Stimulated activated CD4-positive, alpha-beta T cell treated with anti-CD3 and anti-CD28 coated beads, Interleukin-1b, Interleukin-23, amount 100 ng/mL, for 4 hours (primary cell): ENCODE results near the gene NOP53.
"Not testable (repeated sequence)": the region's sequence is repeated elsewhere in the genome, so short reads cannot be mapped to it uniquely, and the experiment has no call there.

Experiments
- DNase-seq, 2 donors: peaks; one replicate each; pipeline ENCODE4 v3.0.0-alpha.2; 2020; ENCODE audit warnings: low read depth in 2 of 2

NOP53 gene

GRCh38 chr19:47745010-47745901, at the start of gene NOP53:
Gene NOP53 (plus strand): TSS chr19:47745546. CDS start chr19:47745560, 14 bp downstream.
- peak; percentile 94 to 99 for DNase-seq

DNA sequence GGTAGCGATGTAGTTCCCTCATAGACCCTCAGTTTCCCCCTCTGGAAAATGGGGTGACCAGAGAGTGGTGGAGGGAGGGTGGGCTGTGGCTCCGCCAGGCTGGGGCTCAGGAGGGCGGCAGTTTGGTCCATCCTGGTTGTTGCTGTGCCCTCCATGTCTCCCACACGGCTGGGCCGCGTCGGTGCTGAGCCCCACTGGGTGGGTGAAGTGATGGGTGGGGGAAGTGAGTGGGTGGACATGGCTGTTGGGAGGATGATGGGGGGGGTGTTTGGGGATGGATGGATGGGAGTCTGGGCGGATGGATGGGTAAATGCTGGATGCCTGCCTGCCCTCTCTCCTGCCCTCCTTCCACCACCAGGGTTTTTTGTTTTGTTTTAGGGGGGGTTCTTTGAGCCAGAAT, 48.7 kb upstream of the NOP53 start:
- no peak for DNase-seq

DNA sequence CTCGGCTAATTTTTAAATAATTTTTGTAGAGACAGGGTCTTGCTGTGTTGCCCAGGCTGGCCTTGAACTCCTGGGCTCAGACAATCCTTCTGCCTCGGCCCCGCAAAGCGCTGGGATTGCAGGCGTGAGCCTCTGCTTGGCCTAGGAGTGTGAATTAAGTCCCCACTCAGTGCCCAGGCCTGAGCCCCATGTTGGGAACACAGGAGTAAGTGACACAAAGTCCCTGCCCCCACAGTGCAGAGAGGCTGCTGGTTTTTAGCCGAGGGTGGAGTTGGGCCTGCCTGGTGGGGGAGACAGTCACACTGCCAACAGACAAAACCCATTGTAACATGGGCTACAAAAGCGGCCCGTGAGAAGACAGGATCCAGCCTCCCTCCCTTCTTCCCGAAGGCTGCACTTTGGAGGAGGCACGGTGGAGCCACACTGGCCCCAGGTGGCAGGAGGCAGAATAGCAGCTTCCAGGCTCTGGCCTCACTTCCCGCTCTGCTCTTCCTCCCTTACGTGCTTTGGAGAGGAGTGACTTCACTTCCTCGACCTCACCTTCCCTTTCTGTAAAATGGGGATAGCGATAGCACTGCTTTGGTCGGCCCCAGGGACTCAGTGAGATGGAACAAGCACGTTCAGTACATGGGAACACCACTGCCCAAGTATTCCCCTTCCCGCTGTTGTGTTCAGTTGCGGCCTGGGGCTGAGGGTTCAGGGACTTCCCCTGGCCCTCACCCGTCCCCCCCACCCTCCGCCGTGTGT, 47.3 kb upstream of the NOP53 start:
- DNase-seq = peak; percentile 37 to 46

GRCh38 chr19:47698631-47699359, 46.6 kb upstream of the NOP53 start:
- DNase-seq = no peak

GRCh38 chr19:47699360-47699917, 45.9 kb upstream of the NOP53 start:
- peak; percentile 39 to 48 for DNase-seq

- DNase-seq = no peak
Observed at GRCh38 chr19:47700934-47701716, 44.2 kb upstream of the NOP53 start.

GRCh38 chr19:47701717-47702552, 43.4 kb upstream of the NOP53 start:
- no peak for DNase-seq

GRCh38 chr19:47702671-47703070, 42.7 kb upstream of the NOP53 start:
- DNase-seq = no peak

GRCh38 chr19:47703301-47703700, 42.0 kb upstream of the NOP53 start:
- no peak for DNase-seq

DNA sequence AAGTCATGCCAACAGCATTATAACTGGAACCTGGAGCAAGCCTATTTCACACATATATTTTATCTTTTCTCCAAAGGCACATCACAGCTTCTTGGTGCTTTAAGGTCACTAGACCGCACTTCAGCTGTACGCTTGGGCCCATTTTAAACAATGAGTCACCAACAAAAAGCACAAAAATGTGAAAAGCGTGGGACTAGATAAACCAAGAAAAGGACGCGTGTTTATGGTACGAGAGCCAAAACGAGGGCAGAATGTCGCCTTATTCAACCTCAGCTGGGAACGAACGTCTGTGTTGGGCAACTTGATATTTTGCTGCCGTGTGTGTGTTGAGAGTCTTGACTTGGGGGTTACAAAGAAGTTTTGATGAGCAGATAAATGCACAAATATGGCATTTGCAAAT, 41.3 kb upstream of the NOP53 start:
- DNase-seq = no peak

- DNase-seq = no peak
Observed at GRCh38 chr19:47704656-47705055, 40.7 kb upstream of the NOP53 start.

DNA sequence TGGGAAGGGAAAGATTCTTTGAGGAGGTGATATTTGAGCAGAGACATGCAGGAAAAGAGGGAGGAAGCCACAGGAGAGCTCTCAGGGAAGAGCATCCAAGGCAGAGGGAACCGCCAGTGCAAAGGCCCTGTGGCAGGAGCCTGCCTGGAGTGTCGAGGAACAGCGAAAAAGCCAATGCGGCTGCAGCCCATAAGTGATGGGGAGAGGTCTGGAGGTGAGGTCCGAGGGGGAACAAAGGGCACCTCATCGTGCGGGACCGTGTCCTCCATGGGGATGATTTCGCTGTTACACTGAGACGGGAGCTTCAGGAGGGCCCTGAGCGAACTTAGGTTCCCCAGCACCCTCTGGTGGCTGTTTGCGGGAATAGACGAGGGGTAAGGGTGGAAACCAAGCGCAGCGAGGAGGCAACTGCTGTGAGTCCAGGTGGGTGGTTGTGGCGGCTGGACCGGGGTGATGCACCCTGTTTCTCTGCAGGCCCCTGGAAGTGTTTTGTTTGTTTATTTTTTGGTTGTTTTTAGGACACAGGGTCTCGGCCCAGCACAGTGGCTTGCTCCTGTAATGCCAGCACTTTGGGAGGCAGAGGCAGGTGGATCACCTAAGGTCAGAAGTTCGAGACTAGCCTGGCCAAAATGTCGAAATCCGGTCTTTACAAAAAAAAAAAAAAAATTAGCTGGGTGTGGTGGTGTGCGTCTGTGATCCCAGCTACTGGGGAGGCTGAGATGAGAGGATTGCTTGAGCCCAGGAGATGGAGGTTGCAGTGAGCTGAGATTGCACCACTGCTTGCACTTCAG, 38.0 kb upstream of the NOP53 start:
- peak; percentile 63 to 68 for DNase-seq

DNA sequence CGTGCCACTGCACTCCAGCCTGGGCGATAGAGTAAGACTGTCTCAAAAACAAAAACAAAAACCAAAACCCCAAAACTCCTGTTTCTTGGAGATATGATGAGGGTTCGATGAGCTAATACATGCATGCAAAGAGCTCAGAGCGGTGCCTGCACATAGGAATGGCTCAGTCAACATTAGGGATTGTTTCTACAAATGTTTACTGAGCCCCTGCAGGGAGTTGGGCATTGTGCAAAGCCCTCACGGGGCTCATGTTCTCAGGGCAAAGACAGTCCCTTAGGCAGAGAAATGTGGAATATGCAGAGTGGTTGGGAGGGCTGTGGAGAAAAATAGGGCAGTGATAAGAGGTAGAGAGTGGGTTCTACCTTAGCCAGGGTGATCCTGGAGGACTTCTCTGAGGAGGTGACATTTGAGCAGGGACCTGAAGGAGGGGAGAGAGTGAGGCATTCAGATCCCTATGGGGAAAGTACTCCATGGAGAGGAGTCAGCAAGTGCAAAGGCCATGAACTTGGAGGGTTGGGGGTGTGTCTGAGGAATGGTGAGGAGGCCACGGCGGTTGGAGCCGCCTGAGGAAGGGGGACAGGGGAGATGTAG, 33.6 kb upstream of the NOP53 start:
- DNase-seq = no peak

DNA sequence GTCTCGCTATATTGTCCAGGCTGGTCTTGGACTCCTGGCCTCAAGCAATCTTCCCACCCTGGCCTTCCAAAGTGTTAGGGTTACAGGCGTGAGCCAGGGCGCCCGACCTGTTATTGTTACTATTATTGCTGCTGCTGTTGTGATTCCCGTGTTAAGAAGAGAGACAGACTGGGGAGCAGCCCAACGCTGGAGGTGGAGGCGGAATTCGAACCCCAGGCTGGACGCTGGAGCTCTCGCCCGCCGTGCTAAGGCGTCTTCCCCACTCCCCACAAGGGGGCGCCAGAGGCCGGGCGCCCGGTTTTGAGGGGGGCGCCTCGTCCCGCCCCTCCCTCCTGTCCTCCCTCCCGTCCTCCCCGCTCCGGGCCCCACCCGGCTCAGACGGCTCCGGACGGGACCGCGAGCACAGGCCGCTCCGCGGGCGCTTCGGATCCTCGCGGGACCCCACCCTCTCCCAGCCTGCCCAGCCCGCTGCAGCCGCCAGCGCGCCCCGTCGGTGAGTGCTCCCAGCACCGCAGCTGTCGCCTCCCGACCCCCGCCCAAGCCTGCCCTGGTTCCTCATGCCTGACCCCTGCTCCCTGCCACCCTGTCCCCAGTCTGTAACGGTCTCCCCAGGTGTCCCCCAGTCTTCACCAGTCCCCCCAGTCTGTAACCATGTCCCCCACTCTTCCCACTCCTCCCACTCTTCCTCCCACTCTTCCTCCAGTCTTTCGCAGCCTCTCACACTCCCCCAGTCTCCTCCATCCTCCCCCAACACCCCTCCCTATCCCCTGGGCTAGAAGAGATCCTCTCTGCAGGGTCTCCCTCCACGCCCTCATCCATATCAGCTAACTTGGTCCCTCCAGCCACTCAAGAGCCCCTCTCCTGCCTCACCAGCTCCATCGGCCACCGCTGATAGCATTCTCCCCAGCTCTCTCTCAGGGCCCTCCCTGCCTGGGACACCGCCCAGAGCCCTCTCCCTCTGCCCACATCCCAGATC, 32.0 kb upstream of the NOP53 start, which contains the start of gene EHD2:
EHD2 (plus strand) TSS at position 377 of the 976 bp plus-strand sequence. CDS start 3,191 bp downstream, outside the sequence.
- DNase-seq = peak; percentile 18 to 53

DNA sequence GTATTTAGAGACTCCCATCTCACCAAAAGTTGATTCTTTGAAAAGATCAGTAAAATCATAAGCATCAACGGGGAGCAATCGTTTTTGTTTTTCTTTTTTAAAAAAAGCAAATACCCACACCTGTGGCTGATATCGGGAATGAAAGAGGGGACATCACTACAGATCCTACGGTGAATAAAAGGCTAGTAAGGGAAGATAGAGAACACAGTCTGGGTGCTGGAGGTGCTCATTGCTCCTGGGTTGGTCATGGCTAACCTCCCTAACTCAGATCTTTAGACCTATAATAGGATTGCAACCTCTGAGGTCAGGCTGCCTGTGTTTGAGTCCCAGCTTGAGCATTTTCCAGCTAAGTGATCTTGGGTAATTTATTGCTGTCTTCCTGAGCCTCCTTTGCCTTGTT, 31.0 kb upstream of the NOP53 start:
- DNase-seq = no peak

- not testable (repeated sequence) for DNase-seq
Observed at GRCh38 chr19:47714855-47715254, 30.5 kb upstream of the NOP53 start.

DNA sequence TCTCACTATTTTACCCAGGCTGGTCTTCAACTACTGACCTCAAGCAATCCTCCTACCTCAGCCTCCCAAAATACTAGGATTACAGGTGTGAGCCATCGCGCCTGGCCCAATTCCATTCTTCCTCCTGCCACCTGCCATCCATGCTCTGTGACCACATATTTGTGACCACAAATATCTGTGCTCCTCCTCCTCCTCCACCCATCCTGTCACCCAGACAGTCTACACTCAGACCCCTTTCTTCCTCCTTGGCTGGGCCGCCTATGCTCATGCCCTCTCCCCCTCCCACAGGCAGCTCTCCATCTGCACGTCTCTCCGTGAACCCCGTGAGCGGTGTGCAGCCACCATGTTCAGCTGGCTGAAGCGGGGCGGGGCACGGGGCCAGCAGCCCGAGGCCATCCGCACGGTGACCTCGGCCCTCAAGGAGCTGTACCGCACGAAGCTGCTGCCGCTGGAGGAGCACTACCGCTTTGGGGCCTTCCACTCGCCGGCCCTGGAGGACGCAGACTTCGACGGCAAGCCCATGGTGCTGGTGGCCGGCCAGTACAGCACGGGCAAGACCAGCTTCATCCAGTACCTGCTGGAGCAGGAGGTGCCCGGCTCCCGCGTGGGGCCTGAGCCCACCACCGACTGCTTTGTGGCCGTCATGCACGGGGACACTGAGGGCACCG, 28.9 kb upstream of the NOP53 start:
- no peak for DNase-seq
